GM18867 (cell line): ENCODE data around the gene CNTF.
"Not testable (repeated sequence)": the region's sequence is repeated elsewhere in the genome, so short reads cannot be mapped to it uniquely, and the experiment has no call there.

Experiments used
- ATAC-seq: cut with Tn5 transposase; IDR thresholded peaks from one replicate; pipeline ENCODE4 v1.9.1; 2021; ENCODE audit warnings: mild to moderate bottlenecking, moderate library complexity; ENCODE audit not compliant: unreplicated experiment

CNTF gene, protein sequence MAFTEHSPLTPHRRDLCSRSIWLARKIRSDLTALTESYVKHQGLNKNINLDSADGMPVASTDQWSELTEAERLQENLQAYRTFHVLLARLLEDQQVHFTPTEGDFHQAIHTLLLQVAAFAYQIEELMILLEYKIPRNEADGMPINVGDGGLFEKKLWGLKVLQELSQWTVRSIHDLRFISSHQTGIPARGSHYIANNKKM

DNA sequence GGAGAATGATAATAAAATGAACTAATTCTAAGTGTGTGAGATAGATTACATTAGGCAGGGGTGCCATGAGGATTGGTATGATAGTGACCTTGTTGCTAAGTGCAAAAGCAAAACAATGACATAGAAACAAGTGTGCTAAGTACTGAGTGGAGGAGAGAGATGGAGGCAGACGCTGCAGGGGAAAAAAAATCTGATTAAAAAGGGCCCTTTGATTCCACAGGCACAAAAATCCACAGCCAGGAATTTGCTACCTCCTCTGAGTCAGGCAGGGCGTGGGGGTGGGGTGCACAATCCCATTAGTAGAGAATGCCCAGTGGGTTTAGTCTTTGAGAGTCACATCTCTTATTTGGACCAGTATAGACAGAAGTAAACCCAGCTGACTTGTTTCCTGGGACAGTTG is at the start of gene CNTF:
TSS of gene CNTF (plus strand) at position 322 of the 400 bp plus-strand sequence. CDS start 88 bp downstream, outside the sequence.
- no peak for ATAC-seq

GRCh38 chr11:58572906-58573305 is 49.6 kb upstream of the CNTF start:
- not testable (repeated sequence) for ATAC-seq

DNA sequence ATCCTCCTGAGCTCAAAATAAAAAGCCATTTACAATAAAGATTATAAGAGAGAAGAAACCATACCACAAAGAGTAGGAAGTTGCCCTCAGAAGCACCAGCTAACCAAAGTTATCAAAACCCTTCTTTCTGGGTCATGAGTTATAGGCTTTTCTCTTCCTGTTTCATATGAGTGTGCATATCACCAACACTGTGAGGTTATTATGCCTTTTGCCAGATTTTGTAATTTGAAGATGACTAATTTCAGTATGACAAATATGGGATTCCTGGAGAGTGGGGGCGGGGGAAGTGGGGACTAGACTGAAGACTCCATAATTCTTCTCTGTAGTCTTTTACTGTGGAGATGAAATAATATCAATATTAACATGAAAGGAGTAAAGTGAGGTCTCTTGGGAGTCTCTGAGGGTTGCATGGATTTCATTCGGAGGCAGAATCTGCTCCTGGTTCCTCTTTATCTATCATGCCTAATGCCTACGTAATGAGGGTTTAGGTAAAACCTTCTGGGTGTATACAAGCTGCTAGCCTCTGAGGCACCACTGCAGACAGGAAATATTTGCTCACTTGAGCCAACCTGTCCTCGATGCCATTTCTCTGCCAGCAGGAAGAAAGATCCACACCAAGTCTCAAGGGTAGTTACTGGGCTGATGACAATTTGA is 48.9 kb upstream of the CNTF start:
- ATAC-seq: peak; percentile 25

GRCh38 chr11:58574881-58575280 is 47.6 kb upstream of the CNTF start:
- ATAC-seq: no peak

DNA sequence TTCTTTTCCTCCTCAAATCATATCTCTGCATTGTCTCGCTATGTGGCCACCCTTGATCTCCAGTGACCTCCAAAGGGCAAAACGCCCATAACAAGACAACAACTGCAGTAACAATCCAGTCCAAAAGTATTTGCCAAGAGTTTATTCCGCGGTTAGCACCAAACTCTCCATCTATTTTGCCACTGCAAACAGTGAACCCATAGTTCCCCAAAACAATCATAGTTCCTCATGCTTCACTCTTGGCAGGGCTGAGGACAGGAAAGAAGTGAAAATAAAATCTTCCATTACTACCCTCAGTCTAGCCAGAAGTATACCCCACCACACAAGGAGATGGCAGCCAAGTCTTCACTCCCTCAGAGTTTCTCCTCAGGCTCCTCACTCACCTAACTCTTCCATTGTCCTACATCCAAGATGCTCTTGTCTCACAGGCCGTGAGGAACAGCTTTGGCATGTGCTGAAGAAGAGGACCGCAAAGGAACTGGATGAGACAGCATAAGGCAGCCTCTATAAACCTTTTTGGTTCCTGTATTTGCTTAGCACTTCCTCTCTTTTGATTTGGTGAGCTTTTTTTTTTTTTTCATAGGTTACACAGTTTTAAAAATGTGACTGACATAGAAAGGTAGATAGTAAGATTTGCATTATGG is 47.0 kb upstream of the CNTF start, which contains the start of gene LPXN:
TSS of gene LPXN (minus strand) at position 480 of the 644 bp plus-strand sequence. CDS start at position 396, 84 bp downstream.
- ATAC-seq: no peak

DNA sequence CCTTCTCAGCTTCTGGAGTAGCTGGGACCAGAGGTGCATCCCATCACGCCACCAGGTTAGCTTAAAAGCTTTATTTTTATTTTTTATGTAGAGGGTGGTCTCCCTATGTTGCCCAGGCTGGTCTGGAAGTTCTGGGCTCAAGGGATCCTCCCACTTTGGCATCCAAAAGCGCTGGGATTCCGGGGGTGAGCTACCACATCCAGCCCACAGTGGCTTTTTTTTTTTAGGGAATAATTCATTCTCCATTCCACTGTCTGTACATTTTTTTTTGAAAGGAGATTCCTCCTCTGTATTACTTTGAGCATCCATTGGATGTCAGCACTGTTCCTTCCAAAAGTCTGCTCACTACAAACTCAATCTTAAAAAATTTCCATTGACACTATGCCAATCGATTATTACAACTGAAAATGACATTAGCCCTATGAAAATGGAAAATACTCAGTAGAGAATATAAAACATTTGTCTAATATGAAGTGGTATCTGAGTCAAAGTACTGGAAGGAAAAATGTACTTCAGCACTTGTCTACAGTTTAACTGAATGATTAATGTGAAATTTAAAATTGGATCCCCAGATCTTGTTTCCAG is 45.5 kb upstream of the CNTF start:
- ATAC-seq: no peak

DNA sequence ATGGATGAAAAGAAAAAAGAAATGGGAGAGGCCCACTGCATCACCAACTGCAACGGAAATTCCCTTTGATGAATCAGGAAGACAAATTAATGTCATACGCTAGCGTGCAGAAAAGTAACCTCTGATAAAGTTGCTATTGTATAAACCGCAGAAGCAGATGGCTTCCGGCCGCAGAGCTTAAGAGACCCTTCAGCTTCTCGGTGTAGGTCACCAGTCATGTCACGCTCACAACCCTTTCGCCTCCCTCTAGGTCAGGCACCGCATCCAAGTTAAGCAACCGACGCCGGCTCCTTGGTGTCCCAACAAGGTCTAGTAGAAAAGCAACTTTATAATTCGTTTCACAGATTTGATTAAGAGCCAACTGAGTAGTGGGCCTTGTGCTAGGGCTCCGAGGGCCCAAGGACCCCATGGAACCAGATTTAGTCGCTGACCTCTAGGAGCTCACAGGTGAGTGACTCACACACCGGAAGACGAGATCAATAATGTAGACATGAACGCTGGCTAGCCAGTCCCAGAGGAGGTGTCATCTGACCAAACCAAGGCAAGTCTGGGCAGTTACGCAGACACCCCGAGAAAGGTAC is 44.8 kb upstream of the CNTF start:
- peak; percentile 49 for ATAC-seq

DNA sequence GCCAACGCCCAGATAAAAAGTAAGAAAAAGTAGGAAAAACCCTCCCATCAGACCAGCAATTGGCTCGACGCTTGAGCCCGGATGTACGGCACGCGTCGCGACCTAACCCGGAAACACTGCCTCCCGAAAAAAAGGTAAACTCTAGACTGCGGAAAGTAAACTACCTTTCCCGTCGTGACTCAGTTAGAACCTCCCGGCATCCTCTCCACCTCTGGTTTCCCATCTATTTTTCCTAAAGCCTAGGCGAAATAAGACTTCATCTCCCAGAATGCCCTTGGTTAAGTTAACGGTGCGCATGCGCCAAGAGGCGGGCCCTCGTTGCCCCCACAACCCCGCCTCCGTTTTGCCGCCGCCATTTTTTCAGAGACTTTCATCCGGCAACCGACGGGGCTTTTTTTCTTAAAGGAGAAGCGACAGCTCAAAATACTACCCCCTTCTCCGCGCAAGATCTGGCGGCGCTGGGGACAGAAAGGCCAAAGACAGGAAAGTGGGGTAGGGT is 44.3 kb upstream of the CNTF start:
- ATAC-seq: no peak

DNA sequence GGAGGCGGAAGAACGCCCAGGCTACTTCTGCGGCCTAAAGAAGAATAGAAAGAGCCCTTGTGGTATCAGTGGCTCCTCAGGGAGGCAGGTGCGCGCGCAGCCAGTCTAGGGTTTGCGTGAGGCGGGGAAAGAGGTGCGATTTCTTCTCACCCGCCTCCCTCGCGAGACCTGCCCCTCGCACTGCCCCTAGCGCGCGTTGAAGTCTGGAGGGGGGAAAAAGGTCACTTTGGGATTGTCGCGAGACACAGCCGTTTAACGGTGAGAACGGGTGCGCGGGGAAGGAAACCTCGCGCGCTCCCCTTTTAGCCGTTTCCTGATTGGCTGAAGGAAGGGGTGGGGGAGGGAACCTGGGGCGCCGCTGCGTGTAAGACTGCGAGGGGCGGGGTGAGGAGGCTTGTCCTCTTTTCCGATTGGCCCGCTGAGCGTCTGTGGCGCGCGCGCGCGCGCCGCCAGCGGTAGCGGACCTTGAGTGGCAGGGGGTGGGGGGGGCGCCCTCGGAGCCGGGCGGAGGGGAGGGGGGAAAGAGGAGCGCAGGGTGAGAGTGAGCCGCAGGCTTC is 43.8 kb upstream of the CNTF start, which contains the start of gene ZFP91:
TSS of gene ZFP91 (plus strand) at position 429 of the 557 bp plus-strand sequence. CDS start 219 bp downstream, outside the sequence.
- peak; percentile 42 for ATAC-seq

DNA sequence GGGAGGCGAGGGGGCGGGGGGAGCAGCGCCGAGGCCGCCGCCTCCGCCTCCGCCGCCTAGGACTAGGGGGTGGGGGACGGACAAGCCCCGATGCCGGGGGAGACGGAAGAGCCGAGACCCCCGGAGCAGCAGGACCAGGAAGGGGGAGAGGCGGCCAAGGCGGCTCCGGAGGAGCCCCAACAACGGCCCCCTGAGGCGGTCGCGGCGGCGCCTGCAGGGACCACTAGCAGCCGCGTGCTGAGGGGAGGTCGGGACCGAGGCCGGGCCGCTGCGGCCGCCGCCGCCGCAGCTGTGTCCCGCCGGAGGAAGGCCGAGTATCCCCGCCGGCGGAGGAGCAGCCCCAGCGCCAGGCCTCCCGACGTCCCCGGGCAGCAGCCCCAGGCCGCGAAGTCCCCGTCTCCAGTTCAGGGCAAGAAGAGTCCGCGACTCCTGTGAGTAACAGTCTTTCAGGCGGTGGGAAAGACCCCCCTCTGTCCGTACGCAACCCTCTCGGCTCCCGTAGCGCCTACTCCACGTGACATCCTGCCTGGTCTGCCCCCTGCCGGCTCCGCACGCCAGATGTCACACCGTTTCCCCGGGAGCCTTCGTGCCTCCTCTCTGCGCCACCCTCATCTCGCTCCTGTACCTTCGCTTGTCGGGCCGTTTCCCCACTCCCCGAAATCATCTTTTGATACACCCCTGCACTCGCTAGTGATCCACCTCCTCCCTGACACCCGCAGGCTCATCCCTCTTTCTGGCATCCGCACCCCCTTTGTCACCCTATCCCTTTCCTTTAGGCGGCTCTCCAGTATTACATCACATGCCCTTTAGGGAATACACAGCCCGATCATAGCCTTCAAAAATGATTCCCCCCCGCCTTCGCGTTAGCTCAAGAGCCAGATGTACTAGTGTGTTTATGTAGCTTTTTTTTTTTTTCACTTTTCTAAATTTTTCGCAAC is 43.0 kb upstream of the CNTF start:
- peak; percentile 42 for ATAC-seq

- ATAC-seq: no peak
Observed at GRCh38 chr11:58580311-58580710, 42.2 kb upstream of the CNTF start.

DNA sequence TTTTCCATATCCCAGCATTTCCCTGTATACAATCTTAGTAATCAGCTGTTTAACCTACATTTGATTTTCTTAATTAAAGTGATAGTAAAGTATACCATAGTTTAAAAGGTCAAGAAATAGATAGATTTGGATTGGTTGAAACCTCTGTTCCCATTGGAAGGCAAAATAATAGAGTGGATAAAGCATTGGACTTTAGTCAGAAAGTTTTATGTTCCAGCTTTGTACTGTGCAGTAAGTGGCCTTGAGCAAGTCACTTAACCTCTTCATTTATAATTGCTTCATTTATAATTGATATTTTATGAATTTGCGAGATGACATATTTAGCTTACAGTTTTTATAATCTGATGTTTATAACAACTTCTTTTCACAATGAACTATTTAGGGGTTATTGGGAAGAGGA is 40.0 kb upstream of the CNTF start:
- ATAC-seq: no peak

GRCh38 chr11:58586998-58587397 is 35.5 kb upstream of the CNTF start:
- ATAC-seq: no peak

DNA sequence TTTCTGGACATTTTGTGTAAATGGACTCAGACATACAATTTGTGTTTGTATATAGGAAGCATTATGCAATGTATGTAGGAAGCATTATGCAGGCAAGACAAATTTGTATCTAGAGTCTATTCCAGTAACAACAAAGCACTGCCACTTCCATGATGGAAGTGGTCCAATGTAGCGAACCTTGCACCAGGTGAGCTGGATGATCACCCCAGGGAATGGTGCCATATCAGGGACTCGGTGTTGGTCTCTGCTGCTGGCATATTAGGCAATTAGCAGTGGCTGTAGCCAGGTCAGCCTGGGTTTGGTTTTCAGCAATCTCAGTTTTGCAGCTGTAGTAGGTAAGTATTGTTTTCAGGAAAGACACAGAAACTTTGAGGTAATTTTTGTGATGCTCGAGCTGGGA is 30.8 kb upstream of the CNTF start:
- ATAC-seq: no peak

- ATAC-seq: no peak
Observed at GRCh38 chr11:58592760-58593472, 29.5 kb upstream of the CNTF start.

DNA sequence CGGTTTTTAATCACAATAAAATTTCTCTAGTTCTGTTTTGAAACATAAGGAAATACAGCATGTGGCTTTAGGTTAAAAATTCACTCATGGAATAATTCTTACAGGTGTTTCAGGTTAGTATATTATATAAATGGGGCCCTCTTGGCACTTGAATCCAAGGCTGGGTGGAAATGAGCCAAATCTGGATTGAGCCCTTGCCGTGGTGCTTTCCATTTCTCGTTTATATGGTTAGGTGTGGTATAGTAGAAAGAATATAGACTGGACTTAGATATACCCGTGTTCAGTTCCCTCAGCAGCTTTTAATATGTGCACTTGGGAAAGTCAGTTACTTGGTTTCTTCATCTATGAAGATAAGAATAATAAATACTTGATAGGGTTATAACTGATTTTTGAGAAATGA is 27.6 kb upstream of the CNTF start:
- ATAC-seq: no peak

DNA sequence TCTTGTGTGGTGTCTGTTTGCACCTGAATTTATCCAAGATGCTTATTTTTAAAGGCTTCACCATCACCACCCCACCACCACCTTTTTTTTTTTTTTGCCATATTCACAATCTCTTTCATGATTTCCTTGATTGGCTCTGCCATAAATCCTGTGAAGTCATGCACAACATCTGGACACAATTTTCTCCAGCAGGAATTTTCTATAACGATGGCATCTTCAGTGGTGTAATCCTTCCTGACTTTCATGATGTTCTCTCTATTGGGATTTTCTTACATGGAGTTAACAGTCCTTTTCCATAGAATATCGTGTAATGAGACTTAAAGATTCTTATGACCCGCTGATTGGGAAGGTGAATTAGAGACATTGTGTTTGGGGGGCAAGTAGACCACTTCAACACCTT is 25.8 kb upstream of the CNTF start:
- ATAC-seq: no peak

DNA sequence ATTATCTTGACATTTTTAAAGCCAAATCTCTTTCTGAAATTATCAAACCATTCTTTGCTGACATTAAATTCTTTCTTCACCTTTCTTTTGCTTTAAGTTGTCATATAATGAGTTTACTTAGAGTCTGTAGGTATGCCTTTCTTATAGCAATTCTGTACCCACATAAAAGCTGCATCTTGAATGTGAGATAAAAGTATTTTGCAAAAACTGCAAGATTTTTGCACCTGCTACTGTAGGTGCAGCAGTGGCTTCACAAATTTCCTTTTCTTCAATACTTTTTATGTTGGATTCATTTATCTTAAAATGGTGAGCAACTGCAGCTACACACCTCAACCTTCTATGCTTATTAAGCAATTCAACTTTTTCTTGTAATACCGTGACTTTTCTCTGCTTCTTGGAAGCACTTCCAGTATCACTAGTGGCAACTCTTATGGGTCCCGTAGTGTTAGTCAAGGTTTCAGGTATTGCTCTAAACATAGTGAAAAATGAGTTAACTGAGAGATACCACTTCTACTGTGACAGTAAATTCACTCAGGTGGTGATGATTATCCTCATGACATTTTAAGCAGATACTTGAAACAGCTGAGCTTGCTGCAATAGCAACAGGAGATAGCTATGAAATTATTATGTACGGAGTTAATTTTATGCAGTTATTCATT is 24.9 kb upstream of the CNTF start:
- ATAC-seq: no peak

DNA sequence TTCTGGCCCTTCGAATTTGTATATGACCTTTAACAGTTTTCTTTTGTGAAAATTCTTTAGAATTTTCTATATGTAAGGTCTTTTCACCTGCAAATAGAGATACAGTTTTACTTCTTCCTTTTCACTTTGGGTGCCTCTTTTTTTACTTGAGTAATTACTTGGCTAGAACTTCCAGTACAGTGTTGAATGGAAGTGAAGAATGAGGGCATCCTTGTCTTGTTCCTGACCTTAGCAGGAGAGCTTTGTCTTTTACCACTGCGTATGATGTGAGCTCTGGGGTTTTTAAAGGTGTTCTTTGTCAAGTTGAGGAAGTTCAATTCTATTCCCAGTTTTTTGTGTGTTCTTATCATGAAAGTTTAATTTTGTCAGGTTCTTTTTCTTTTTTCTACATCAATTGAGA is 22.0 kb upstream of the CNTF start:
- no peak for ATAC-seq
